T-helper 2 cell (primary cell): ENCODE data around the gene LRRC43.
"Not testable (repeated sequence)": the region's sequence is repeated elsewhere in the genome, so short reads cannot be mapped to it uniquely, and the experiment has no call there.

Experiments used
- DNase-seq, 5 experiments: peaks; one replicate each; pipeline versions ENCODE4 v3.0.0 to v3.0.0-alpha.2; 2012 to 2022

The LRRC43 gene

GRCh38 chr12:122194804-122195203 lies 11.9 kb downstream of the LRRC43 start:
- DNase-seq, result no peak

GRCh38 chr12:122195405-122195804 lies 12.5 kb downstream of the LRRC43 start:
- DNase-seq, result no peak

- DNase-seq, result no peak
Observed at GRCh38 chr12:122197612-122197966, 14.7 kb downstream of the LRRC43 start.

- DNase-seq, result no peak
Observed at GRCh38 chr12:122199484-122200355, 16.8 kb downstream of the LRRC43 start.

- DNase-seq, result no peak
Observed at GRCh38 chr12:122200541-122201175, 17.7 kb downstream of the LRRC43 start.

- DNase-seq, result no peak
Observed at GRCh38 chr12:122201381-122201780, 18.5 kb downstream of the LRRC43 start.

GRCh38 chr12:122202017-122202416 lies 19.1 kb downstream of the LRRC43 start:
- DNase-seq, result no peak

- not testable (repeated sequence) for DNase-seq
Observed at GRCh38 chr12:122202811-122203210, 19.9 kb downstream of the LRRC43 start.

GRCh38 chr12:122203301-122204166 lies 20.6 kb downstream of the LRRC43 start, which contains the start of gene B3GNT4:
TSS of gene B3GNT4 (plus strand) at chr12:122203709. CDS start at chr12:122204619, 910 bp downstream.
- DNase-seq, result peak; percentile 38 to 66 (median 58)

GRCh38 chr12:122204167-122205052 lies 21.5 kb downstream of the LRRC43 start:
- DNase-seq, result no peak

- no peak for DNase-seq
Observed at GRCh38 chr12:122205053-122205925, 22.4 kb downstream of the LRRC43 start.

- no peak for DNase-seq
Observed at GRCh38 chr12:122206111-122206881, 23.4 kb downstream of the LRRC43 start.

- no peak for DNase-seq
Observed at GRCh38 chr12:122206976-122207375, 24.1 kb downstream of the LRRC43 start.

- DNase-seq, result no peak
Observed at GRCh38 chr12:122207391-122207790, 24.5 kb downstream of the LRRC43 start.

- no peak for DNase-seq
Observed at GRCh38 chr12:122208073-122208820, 25.3 kb downstream of the LRRC43 start.

GRCh38 chr12:122215771-122216170 lies 32.8 kb downstream of the LRRC43 start:
- no peak for DNase-seq

- no peak for DNase-seq
Observed at GRCh38 chr12:122216445-122216844, 33.5 kb downstream of the LRRC43 start.

GRCh38 chr12:122225683-122226365 lies 42.9 kb downstream of the LRRC43 start, which contains the start of gene DIABLO:
TSS of gene DIABLO (minus strand) at chr12:122226052. CDS start at chr12:122226014, 38 bp downstream.
- DNase-seq, result peak; percentile 100
